Brain microvascular endothelial cell (primary cell): ENCODE results near the gene VDAC2.
A peak's percentile ranks its signal among the peaks of the same experiment; 100 is the strongest.

Source experiments
- DNase-seq: peaks from one replicate; pipeline ENCODE4 v3.0.0-alpha.2; 2020
- H3K27ac ChIP-seq: fragments of 250-450 bp; sonication (Bioruptor Pico); 2 replicates; pipeline ENCODE4 v1.5.1; 2020; ENCODE audit warnings: mild to moderate bottlenecking, moderate library complexity
- H3K27me3 ChIP-seq: fragments of 250-450 bp; sonication (Bioruptor Pico); replicated peaks from 2 replicates; pipeline ENCODE4 v1.5.1; 2020; ENCODE audit warnings: mild to moderate bottlenecking
- H3K36me3 ChIP-seq: fragments of 250-450 bp; sonication (Bioruptor Pico); replicated peaks from 2 replicates; pipeline ENCODE4 v1.5.1; 2020; ENCODE audit warnings: mild to moderate bottlenecking
- H3K4me3 ChIP-seq: 2 replicates; pipeline ENCODE4 v1.5.1; 2011; ENCODE audit warnings: low read depth, mild to moderate bottlenecking, control low read depth, low read length, moderate library complexity
- in situ Hi-C: cut with HindIII; loops from 2 replicates; pipeline ENCODE4 v1.10.0; 2017; ENCODE audit warnings: low sequenced_read_pairs, low pct_ligation_motif_present
- TF ChIP-seq, protein P1 (sequence below): IDR thresholded peaks from 2 replicates; pipeline ENCODE4 v1.5.1; 2011; ENCODE audit warnings: low read depth, mild to moderate bottlenecking, moderate library complexity, low read length, control low read depth, inconsistent platforms; ENCODE audit errors: missing control alignments

Gene VDAC2

GRCh38 chr10:75223507-75223906 is 12.9 kb downstream of the VDAC2 start:
- Histone ChIP-seq H3K4me3 (no peak overlapping the region), H3K27ac (no peak overlapping the region), H3K27me3 (no peaks in the 10 kb centered on the region), H3K36me3 (peaks cover 72% of the 10 kb centered on the region)
- DNase-seq = no peak
- TF ChIP-seq, protein P1, sequence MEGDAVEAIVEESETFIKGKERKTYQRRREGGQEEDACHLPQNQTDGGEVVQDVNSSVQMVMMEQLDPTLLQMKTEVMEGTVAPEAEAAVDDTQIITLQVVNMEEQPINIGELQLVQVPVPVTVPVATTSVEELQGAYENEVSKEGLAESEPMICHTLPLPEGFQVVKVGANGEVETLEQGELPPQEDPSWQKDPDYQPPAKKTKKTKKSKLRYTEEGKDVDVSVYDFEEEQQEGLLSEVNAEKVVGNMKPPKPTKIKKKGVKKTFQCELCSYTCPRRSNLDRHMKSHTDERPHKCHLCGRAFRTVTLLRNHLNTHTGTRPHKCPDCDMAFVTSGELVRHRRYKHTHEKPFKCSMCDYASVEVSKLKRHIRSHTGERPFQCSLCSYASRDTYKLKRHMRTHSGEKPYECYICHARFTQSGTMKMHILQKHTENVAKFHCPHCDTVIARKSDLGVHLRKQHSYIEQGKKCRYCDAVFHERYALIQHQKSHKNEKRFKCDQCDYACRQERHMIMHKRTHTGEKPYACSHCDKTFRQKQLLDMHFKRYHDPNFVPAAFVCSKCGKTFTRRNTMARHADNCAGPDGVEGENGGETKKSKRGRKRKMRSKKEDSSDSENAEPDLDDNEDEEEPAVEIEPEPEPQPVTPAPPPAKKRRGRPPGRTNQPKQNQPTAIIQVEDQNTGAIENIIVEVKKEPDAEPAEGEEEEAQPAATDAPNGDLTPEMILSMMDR = no peak
- in situ Hi-C loops = no loop called here

DNA sequence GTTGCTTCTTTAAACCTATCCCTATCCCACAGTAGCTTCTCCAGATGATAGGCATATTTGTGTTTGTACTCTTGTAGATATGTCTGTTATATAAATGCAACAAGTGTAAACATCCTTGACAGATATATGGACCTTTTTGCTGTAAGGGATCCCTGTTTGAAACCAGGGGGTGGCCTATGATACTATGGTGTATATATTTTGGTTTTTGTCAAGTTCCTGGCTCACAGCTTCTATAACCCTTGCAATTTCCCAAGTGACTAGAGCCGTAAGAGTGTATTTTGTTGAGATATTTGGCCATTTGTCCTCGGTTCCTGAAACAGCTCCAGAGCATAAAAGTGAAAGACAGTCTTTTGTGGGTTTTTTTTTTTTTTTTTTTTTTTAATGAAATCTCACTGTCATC is 15.5 kb downstream of the VDAC2 start:
- H3K4me3 ChIP-seq = no peak overlapping the region
- TF ChIP-seq, protein P1 = no peak
- peak overlapping the region; percentile 92 for H3K27ac ChIP-seq
- H3K27me3 ChIP-seq = no peaks in the 10 kb centered on the region
- peaks cover 61% of the 10 kb centered on the region for H3K36me3 ChIP-seq
- in situ Hi-C loops = no loop called here
- DNase-seq = no peak

DNA sequence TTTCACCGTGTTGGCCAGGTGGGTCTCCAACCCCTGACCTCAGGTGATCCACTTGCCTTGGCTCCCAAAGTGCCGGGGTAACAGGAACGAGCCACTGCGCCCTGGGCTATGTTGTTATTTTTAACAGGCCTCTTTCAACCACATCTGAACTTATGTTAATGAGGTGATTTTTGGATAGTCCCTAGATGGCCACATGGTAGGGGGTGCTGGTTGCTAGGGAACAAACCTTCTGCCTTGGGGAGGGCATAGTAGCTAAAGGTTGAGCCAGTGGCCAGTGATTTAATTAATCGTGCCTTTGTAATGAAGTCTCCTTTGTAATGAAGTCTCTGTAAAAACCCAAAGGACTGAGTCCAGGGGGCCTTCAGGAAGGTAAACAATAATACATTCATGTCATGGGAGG is 16.1 kb downstream of the VDAC2 start:
- DNase-seq = no peak
- H3K27ac ChIP-seq = peak overlapping the region; percentile 92
- no peaks in the 10 kb centered on the region for H3K27me3 ChIP-seq
- peaks cover 66% of the 10 kb centered on the region for H3K36me3 ChIP-seq
- in situ Hi-C loops = no loop called here
- H3K4me3 ChIP-seq = no peak overlapping the region
- TF ChIP-seq, protein P1 = no peak

- in situ Hi-C loops = no loop called here
- TF ChIP-seq, protein P1 = no peak
- no peak overlapping the region for H3K4me3 ChIP-seq
- no peaks in the 10 kb centered on the region for H3K27me3 ChIP-seq
- no peak overlapping the region for H3K27ac ChIP-seq
- DNase-seq = no peak
- peaks cover 61% of the 10 kb centered on the region for H3K36me3 ChIP-seq
These were observed 17.7 kb downstream of the VDAC2 start for GRCh38 chr10:75228278-75228677.

DNA sequence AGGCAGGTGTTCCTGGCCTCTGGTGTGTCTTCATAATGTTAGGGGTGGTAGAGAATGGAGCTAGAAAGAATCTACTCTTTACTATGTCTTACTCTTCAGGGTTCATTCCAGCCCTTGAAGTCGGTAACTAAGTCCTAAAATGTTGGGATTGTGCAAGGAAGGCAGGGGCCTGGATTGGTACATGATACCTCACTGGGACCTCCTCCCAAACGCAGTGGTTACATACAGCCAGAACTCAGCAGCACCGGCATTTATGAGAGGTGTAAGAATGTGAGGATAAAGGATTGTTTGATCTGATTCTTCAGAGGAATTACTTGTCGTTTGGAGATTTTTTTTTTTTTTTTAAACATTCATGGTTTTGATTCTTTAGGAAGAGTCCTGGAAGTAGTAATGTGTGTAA is 18.2 kb downstream of the VDAC2 start:
- in situ Hi-C loops = no loop called here
- Histone ChIP-seq H3K36me3 (peaks cover 60% of the 10 kb centered on the region), H3K4me3 (no peak overlapping the region), H3K27me3 (no peaks in the 10 kb centered on the region), H3K27ac (no peak overlapping the region)
- no peak for DNase-seq
- TF ChIP-seq, protein P1 = no peak

DNA sequence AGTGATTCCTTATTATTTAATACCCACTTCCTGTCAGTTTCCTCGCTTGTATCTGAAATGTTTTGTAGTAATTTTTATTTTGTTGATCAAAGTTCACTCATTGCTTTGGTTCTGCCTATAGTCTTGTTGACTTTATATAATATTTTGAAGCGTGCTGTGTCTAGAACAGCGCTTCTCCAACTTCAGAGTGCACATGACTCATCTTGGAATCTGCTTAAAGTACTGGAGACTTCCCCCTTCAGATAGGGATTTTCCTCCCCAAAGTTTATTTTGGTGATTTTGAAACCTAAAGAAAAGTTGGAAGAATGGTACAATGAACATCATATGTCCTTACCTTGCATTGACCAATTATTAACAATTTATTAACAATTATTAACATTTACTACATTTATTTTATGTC is 19.4 kb downstream of the VDAC2 start:
- Histone ChIP-seq H3K27me3 (no peaks in the 10 kb centered on the region), H3K4me3 (no peak overlapping the region), H3K27ac (peak overlapping the region; percentile 5), H3K36me3 (peaks cover 49% of the 10 kb centered on the region)
- peak; percentile 48 for DNase-seq
- TF ChIP-seq, protein P1 = no peak
- in situ Hi-C loops = no loop called here
